CD4-positive, alpha-beta T cell treated with Interleukin-6 at 100 ng/mL for 8 hours (primary cell): Measurements from ENCODE around the gene DNAJC21.
"Not testable (repeated sequence)": the region's sequence is repeated elsewhere in the genome, so short reads cannot be mapped to it uniquely, and the experiment has no call there.

Experiments
- DNase-seq: peaks from one replicate; pipeline ENCODE4 v3.0.0-alpha.2; 2020; ENCODE audit warnings: mixed read lengths, low spot score

DNAJC21 gene

DNA sequence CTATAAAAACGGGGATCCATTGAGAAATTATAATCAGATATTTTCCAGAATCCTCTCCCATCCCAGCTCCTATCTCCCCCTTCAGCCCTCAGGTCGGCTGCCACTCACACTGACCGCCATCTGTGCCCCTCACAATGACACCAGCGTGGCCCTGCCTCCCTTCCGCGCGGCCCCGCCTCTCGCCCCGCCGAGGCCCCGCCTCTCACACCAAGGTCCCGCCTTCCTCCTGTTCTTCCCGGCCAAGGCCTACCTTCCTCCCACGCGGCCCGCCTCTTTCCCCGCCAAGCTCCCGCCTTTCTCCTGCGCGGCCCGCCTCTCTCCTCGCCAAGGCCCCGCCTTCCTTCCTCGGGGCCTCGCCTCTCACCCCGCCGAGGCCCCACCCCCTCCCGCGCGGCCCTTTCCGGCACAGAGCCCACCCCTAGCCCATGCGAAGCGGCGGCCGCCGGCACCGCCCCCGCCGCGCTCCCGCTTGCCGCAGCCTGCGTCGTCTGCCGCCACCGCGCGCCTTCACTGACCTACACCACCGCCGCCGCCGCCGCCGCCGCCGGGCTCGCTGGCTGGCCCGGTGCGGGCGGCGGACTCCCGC lies at the start of gene DNAJC21:
DNAJC21 (plus strand) TSS at position 426 of the 586 bp plus-strand sequence. CDS start 261 bp downstream, outside the sequence.
- DNase-seq = peak; percentile 98

DNA sequence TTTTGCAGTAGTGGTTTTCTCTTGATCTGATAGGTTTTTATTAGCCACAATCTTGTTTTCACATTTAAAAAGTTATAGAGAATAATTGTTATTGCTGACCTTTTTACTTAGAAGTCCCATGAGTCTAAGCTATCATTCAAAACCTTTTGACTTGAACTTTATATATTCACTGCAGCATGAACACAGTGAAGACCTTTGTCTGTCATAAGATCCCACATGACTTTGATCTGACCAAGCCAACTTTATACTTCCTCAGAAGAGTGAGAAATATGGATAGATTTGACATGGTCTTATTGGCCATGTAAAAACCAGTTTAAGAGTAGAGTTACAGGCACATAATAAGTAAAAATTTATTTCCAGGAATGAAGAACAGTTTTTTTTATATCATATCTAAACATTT lies 48.1 kb upstream of the DNAJC21 start:
- DNase-seq = no peak

DNA sequence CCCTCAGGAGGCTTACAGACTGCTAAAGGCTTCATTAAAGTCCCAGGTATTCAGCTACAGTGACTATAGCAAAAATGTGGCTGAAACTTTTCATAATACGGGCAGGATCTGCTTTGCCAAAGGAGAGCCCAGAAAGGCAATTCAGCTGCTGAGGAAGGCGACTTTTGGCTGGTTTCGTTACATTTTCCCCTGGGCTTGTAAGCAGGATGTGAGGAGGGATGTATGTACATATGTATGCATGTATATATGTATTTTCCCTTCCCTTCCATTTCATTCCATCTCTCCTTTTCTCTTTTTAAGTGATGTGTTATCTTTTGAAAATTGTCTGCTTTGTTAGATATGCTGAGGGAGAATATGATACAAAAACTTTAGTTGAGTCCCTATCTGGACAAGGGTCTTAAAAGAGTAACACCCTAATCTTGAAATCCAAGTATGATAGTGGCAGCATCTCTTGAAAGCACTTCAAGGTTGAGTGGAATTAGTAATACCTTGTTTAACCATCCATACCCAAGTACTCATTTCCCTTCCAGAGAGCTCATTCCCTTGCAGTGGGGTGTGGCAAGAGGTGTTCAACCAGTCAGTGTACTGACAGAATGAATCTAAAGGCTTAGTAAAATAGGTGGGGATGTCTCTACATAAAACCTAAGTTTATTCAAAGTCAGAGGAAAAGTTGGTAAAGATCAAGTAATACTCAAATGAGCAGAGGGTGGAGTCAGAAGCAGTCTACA lies 42.8 kb upstream of the DNAJC21 start:
- DNase-seq = no peak

- no peak for DNase-seq
Measured at GRCh38 chr5:34889394-34889793, 40.0 kb upstream of the DNAJC21 start.

DNA sequence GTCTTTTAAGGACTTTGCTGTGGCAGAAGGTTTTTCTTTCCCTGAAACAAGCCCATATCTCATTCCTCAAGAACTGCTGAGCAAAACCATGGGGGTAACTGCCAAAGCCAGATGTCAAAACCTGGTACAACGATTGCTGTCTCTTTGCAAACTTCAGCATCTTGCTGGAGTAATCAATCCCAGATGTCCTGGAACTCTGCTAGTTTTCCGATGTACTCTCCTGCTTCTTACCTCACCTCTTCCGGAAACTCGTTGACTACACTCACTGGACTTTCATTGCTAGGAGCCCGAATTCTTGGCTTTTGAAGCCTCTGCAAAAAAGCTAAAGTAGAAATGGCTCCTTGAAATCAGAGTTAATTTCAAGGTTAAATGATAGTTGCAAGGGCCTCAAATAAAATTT lies 37.4 kb upstream of the DNAJC21 start:
- no peak for DNase-seq

GRCh38 chr5:34892414-34892813 lies 36.9 kb upstream of the DNAJC21 start:
- DNase-seq = no peak

DNA sequence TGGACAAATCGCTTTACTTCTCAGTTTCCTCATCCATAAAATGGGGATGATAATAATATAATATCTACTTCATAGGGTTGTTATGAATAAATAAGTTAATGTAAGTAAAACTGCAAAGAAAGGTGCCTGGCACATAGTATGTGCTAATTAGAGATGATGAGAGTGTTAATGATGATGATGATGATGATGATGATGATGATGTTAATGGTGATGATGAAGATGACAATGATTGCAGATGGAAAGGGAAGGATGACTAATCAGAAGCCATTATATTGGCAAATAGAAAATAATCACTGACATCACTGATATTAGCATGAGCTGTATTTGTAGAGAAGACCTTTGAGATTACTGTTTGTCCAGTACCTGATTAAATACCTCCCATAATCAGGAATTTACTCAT lies 34.6 kb upstream of the DNAJC21 start:
- DNase-seq = no peak

DNA sequence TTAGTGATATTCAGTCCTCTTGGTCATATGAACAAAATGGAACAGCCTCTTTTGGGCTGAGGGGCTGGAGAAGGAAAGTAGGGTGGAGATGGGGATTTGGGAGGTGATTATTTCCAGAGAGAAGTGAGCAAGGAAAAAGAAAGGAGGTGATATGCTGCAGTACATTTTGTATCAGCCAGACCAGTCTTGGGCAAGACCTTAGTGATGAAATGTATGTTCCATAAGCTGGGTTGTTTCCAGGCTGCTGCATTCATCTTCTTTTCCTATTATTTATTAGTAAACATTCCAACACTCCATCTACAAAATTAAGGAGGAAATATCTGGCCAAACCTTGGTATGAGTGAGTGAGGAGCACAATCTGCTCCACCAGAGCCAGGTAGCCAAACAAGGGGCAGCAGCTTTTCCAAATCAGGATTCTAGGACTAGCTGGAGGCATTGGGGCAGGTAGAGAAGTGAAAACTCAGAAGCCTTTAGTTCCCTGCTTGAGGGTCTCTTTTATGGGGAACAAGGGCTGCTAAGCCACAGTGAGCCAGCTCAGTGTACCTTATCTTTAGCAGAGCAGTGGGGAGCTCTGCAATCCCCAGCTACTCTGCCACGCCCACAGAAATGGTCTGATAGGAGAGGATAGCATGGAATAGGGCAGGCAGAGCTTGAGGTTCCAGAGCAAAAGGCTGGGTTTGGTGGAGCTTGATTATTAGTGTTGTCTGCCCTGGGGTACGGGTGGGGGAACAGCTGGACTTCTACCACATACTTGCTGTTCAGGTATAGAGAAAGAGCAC lies 33.5 kb upstream of the DNAJC21 start:
- DNase-seq = no peak

GRCh38 chr5:34897646-34898045 lies 31.7 kb upstream of the DNAJC21 start:
- no peak for DNase-seq

DNA sequence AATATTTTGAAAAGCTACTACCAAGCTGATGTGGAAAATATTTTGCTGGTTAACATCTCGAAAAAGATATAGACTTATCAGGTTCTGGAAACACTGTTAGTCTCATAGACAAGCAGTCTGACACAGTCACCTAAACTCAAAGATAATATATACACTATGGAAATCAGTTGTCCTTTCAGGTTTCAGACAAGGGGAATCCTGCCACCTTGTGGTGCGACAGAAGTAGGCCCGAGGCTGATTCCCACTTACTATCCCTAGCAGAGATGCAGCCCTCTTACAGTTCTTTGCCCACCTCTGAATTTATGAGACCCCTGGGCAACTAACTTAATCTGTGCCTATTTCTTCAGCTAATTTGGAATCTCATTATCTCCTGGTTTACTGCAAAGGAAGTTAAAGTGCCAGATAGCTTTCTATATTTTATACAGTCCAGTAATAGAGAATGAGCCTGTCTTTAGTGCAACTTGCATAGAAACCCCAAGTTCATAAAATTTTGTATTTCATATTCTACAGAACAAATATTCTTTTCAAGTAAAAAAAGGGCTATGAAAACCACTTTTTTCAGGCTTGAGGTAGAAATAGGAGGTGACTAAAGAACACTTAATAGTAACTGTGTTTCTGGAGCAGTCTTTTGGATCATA lies 31.0 kb upstream of the DNAJC21 start:
- peak; percentile 49 for DNase-seq

- no peak for DNase-seq
Measured at GRCh38 chr5:34899066-34899465, 30.3 kb upstream of the DNAJC21 start.

- no peak for DNase-seq
Measured at GRCh38 chr5:34900652-34901051, 28.7 kb upstream of the DNAJC21 start.

DNA sequence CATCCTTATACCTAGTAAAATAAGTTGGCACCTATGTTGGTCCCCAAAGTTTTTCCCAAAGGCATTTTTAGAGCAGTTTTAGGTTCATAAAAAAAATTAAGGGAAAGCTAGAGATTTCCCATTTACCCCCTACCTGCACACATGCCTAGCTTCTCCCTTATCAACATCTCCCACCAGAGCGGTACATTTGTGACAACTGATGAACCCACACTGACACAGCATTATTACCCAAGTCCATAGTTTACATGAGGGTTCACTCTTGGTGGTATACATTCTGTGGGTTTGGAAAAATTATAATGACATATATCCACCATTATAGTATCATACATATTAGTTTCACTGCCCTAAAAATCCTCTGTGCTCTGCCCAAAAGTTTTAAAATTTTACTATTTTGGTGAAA lies 26.1 kb upstream of the DNAJC21 start:
- DNase-seq = no peak

DNA sequence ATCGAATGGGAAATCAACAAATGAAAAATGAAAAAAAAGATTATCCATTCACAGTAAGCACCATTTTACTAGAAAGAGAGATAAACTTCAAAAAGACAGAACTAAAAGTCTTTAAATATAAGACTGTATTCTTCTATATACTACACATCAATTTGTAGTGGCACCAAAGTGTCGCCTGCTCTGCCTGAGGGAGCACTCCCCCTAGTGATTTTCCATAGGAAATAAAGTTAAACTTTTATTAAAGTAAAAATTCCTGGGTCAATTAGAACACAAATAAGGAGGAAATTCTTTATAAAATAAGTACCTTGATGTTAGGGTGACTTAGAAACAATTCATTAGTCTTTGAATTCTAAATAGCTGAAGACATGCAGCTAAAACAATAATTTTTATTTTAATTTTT lies 23.8 kb upstream of the DNAJC21 start:
- no peak for DNase-seq

DNA sequence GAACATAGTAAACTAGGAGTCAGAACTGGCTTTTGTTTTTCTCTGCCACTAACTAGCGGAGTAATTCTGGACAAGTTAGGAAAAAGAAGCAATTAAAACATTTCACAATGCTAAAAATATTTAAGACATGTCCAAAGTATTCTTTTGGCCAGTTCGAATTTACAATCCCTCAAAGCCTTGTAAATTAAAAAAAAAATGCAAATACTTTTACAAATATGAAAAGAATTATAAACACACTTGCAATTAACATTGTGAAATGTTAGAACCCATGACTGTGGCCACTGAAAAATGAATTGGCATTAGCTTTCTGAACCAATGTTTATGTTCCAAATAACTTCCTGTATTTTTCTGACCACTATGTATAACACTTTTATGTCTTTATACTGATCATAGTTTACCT lies 16.3 kb upstream of the DNAJC21 start:
- no peak for DNase-seq

GRCh38 chr5:34914671-34915138 lies 14.7 kb upstream of the DNAJC21 start:
- DNase-seq = no peak

- peak; percentile 91 for DNase-seq
Measured at GRCh38 chr5:34915139-34915855, 14.1 kb upstream of the DNAJC21 start, which contains the start of the genes BRIX1 and RAD1. Gene BRIX1 (plus strand): TSS chr5:34915711. CDS start chr5:34915739, 28 bp downstream. Gene RAD1 (minus strand): TSS chr5:34915504. CDS start chr5:34914892, 612 bp downstream.

- DNase-seq = no peak
Measured at GRCh38 chr5:34915856-34916192, 13.5 kb upstream of the DNAJC21 start.

DNA sequence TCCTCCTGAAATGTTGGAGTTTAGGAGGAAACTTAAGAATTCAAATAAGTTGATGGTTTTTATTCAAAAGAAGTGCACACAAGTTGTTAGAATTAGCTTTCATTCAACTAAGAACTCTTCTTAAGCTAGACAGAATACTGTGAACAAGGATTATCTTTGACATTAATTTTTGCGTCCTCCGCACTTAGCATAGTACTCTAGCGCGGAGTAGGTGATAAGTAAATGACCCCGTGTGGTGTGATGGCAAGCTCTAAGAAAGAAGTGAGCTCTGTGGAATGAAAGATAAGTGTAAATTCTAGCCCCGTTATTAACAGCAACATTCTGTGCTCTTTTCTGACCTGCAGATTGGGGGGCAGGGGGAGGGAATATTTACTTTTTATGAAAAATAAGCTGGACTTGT lies 12.8 kb upstream of the DNAJC21 start:
- no peak for DNase-seq

GRCh38 chr5:34918025-34918424 lies 11.3 kb upstream of the DNAJC21 start:
- DNase-seq = no peak

DNA sequence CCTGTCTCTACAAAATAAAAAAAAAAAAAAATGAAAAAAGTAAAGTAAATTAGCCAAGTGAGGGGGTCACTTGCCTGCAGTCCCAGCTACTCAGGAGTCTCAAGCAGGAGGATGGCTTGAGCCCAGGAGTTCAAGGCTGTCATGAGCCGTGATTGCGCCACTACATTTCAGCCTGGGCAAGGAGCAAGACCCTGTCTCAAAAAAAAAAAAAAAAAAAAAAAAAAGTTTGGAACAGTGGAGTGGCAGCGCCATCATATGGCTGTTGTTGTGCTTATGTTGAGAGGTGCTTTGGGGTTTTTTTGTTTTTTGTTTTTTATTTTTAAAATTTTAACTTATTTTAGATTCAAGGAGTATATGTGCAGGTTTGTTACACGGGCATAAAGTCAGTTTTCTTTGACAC lies 10.3 kb upstream of the DNAJC21 start:
- no peak for DNase-seq

- DNase-seq = not testable (repeated sequence)
Measured at GRCh38 chr5:34923256-34923655, 6.1 kb upstream of the DNAJC21 start.
